ENCODE measurements around the gene SRRM1. TPM values are rescaled to one million over a fixed set of nuclear protein-coding genes. Genes with fewer than 3 reads are reported as not detected.

The SRRM1 gene
- polyA plus RNA-seq, 1 donor (not counting 4 experiments of a cell fraction or from before 2014, with no cell fraction given): 56.1 TPM

DNA sequence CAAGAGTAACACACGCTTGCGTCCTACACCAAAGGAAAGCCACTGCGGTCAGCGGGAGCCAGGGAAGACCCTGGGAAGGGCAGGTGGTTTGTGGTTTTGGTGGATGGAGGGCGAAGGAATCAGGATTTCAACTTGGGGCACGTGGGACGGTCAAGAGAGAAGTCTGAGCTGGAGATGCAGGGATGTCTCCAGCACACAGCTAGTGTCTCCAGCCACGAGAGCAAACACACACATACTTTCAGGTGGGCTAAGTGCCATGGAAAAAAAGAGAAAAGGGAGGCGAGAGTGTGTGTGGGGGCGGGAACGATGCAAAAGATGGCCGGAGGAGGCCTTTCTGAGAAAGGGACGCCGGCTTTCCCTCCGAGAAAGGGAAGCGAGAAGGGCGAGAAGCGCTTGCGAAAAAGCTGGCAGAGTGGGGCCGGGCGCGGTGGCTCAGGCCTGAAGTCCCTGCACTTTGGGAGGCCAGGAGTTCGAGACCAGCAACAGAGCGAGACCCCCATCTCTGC lies 1.4 kb upstream of the SRRM1 start:
- FAIRE-seq (no peak), DNase-seq (ENCODE audit: low read depth, low spot score) (no peak)
- H3K27ac ChIP-seq (ENCODE audit: control insufficient read depth, insufficient read depth, low read length): peak overlapping the region; percentile 98
- no peaks in the 10 kb centered on the region for H3K9me1 ChIP-seq (ENCODE audit: control insufficient read depth, extremely low read depth, insufficient read depth, low read length)
- no peaks in the 10 kb centered on the region for H3K27me3 ChIP-seq (ENCODE audit: control insufficient read depth, extremely low read depth, insufficient read depth, low read length)
- H3K4me2 ChIP-seq (ENCODE audit: control insufficient read depth, extremely low read depth, insufficient read depth, low read depth, low read length): peak overlapping the region; percentile 90
- peak overlapping the region; percentile 98 for H3K9ac ChIP-seq (ENCODE audit: control insufficient read depth, extremely low read depth, insufficient read depth, low read length)
- dilution Hi-C loops (cut with MboI; ENCODE audit: extremely low pct_ligation_motif_present, low sequenced_read_pairs): no loop called here
- H4K20me1 ChIP-seq (ENCODE audit: control insufficient read depth, extremely low read depth, insufficient read depth, low read length): peaks cover 6% of the 10 kb centered on the region
- TF ChIP-seq EZH2 (IDR thresholded peaks at IDR 0.05; ENCODE audit: low read length): no peak
- TF ChIP-seq, protein P1, sequence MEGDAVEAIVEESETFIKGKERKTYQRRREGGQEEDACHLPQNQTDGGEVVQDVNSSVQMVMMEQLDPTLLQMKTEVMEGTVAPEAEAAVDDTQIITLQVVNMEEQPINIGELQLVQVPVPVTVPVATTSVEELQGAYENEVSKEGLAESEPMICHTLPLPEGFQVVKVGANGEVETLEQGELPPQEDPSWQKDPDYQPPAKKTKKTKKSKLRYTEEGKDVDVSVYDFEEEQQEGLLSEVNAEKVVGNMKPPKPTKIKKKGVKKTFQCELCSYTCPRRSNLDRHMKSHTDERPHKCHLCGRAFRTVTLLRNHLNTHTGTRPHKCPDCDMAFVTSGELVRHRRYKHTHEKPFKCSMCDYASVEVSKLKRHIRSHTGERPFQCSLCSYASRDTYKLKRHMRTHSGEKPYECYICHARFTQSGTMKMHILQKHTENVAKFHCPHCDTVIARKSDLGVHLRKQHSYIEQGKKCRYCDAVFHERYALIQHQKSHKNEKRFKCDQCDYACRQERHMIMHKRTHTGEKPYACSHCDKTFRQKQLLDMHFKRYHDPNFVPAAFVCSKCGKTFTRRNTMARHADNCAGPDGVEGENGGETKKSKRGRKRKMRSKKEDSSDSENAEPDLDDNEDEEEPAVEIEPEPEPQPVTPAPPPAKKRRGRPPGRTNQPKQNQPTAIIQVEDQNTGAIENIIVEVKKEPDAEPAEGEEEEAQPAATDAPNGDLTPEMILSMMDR (optimal IDR thresholded peaks at IDR 0.05 in 1 of 3, IDR thresholded peaks at IDR 0.05 in 1 of 3, conservative IDR thresholded peaks at IDR 0.05 in 1 of 3; ENCODE audit: extremely low read depth in 1 of 3, insufficient read depth in 2 of 3, low read length in 3 of 3): no peak
- H3K79me2 ChIP-seq (ENCODE audit: control insufficient read depth, insufficient read depth, low read length): peaks cover 35% of the 10 kb centered on the region
- H3K4me1 ChIP-seq (ENCODE audit: control insufficient read depth, extremely low read depth, insufficient read depth, low read length): peaks cover 21% of the 10 kb centered on the region
- H3K4me3 ChIP-seq (ENCODE audit: control insufficient read depth in 2 of 3, extremely low read depth in 1 of 3, insufficient read depth in 2 of 3, low read depth in 1 of 3, low read length in 3 of 3): peak overlapping the region; percentile 62 to 71 (median 68)
- H3K36me3 ChIP-seq (ENCODE audit: control insufficient read depth in 2 of 2, extremely low read depth in 1 of 2, insufficient read depth in 2 of 2, low read length in 2 of 2): peaks cover 2 to 14% of the 10 kb centered on the region in 2 experiments
- peak overlapping the region; percentile 27 for H2AFZ ChIP-seq (ENCODE audit: control insufficient read depth, low read length)
- no peaks in the 10 kb centered on the region for H3K9me3 ChIP-seq (ENCODE audit: control insufficient read depth, low read depth, low read length)

- peaks cover 6% of the 10 kb centered on the region for H4K20me1 ChIP-seq (ENCODE audit: control insufficient read depth, extremely low read depth, insufficient read depth, low read length)
- no peaks in the 10 kb centered on the region for H3K9me1 ChIP-seq (ENCODE audit: control insufficient read depth, extremely low read depth, insufficient read depth, low read length)
- peak overlapping the region; percentile 91 for H3K27ac ChIP-seq (ENCODE audit: control insufficient read depth, insufficient read depth, low read length)
- peak overlapping the region; percentile 64 for H2AFZ ChIP-seq (ENCODE audit: control insufficient read depth, low read length)
- H3K4me1 ChIP-seq (ENCODE audit: control insufficient read depth, extremely low read depth, insufficient read depth, low read length): peaks cover 21% of the 10 kb centered on the region
- H3K36me3 ChIP-seq (ENCODE audit: control insufficient read depth in 2 of 2, extremely low read depth in 1 of 2, insufficient read depth in 2 of 2, low read length in 2 of 2): peaks cover 8 to 29% of the 10 kb centered on the region in 2 experiments
- FAIRE-seq: no peak
- H3K4me2 ChIP-seq (ENCODE audit: control insufficient read depth, extremely low read depth, insufficient read depth, low read depth, low read length): peak overlapping the region; percentile 84
- H3K27me3 ChIP-seq (ENCODE audit: control insufficient read depth, extremely low read depth, insufficient read depth, low read length): no peaks in the 10 kb centered on the region
- dilution Hi-C loops (cut with MboI; ENCODE audit: extremely low pct_ligation_motif_present, low sequenced_read_pairs): no loop called here
- H3K4me3 ChIP-seq (ENCODE audit: control insufficient read depth in 2 of 3, extremely low read depth in 1 of 3, insufficient read depth in 2 of 3, low read depth in 1 of 3, low read length in 3 of 3): peak overlapping the region; percentile 75 to 90 (median 88)
- H3K9ac ChIP-seq (ENCODE audit: control insufficient read depth, extremely low read depth, insufficient read depth, low read length): peak overlapping the region; percentile 95
- H3K9me3 ChIP-seq (ENCODE audit: control insufficient read depth, low read depth, low read length): no peaks in the 10 kb centered on the region
- DNase-seq (ENCODE audit: low read depth, low spot score): no peak
- TF ChIP-seq EZH2 (IDR thresholded peaks at IDR 0.05; ENCODE audit: low read length): no peak
- TF ChIP-seq, protein P1 (optimal IDR thresholded peaks at IDR 0.05 in 1 of 3, IDR thresholded peaks at IDR 0.05 in 1 of 3, conservative IDR thresholded peaks at IDR 0.05 in 1 of 3; ENCODE audit: extremely low read depth in 1 of 3, insufficient read depth in 2 of 3, low read length in 3 of 3): no peak
- H3K79me2 ChIP-seq (ENCODE audit: control insufficient read depth, insufficient read depth, low read length): peaks cover 51% of the 10 kb centered on the region
Observed at GRCh38 chr1:24643363-24644099, 429 bp downstream of the SRRM1 start.
